ENCODE measurements around the gene PRR5L.

- TF ChIP-seq GATA3 (IDR thresholded peaks at IDR 0.05; ENCODE audit: low read depth, low read length): no peak
- TF ChIP-seq GATA2 (IDR thresholded peaks at IDR 0.05; ENCODE audit: low read depth, low read length): no peak
Measured at GRCh38 chr11:36458129-36458915, 162.2 kb downstream of the PRR5L start.
